Calu3 (cell line): Measurements from ENCODE around the gene PRDM12. TPM values are rescaled to one million over a fixed set of nuclear protein-coding genes. Genes with fewer than 3 reads are reported as not detected.

Experiments used
- BruUV-seq: library from RNA; stranded (reverse); fragments of 400-500 nt; replicated peaks from 2 replicates; lab custom pipeline; 2021; lab: Mats Ljungman, UMichigan
- CTCF ChIA-PET: fragments of 300-600 bp; sonication (Branson Sonifier 250); formaldehyde crosslinking; loops from one replicate; lab custom pipeline; 2022; ENCODE audit warnings: antibody characterized with exemption; lab: Charles Lee
- DNase-seq: peaks from one replicate; pipeline ENCODE4 v3.0.0; 2022
- H3K27ac Mint-ChIP-seq: one replicate; pipeline ENCODE4 v1.8.0; 2022; ENCODE audit warnings: mixed read lengths; ENCODE audit not compliant: unreplicated experiment
- H3K27me3 Mint-ChIP-seq: one replicate; pipeline ENCODE4 v1.8.0; 2022; ENCODE audit warnings: mixed read lengths; ENCODE audit not compliant: unreplicated experiment
- H3K36me3 Mint-ChIP-seq: one replicate; pipeline ENCODE4 v1.8.0; 2022; ENCODE audit warnings: mild to moderate bottlenecking, moderate library complexity, mixed read lengths; ENCODE audit not compliant: insufficient read depth, unreplicated experiment
- H3K4me1 Mint-ChIP-seq: one replicate; pipeline ENCODE4 v1.8.0; 2022; ENCODE audit warnings: mild to moderate bottlenecking, low read depth, mixed read lengths; ENCODE audit not compliant: unreplicated experiment
- H3K4me3 Mint-ChIP-seq: one replicate; pipeline ENCODE4 v1.8.0; 2022; ENCODE audit warnings: mild to moderate bottlenecking, low read depth, moderate library complexity, mixed read lengths; ENCODE audit not compliant: unreplicated experiment
- H3K9me3 Mint-ChIP-seq: one replicate; pipeline ENCODE4 v1.8.0; 2022; ENCODE audit warnings: low read depth, mixed read lengths; ENCODE audit not compliant: unreplicated experiment
- CTCF ChIP-seq: fragments of 200-600 bp; IDR thresholded peaks from one replicate; pipeline ENCODE4 v1.8.0; 2022; ENCODE audit warnings: antibody characterized with exemption; ENCODE audit not compliant: unreplicated experiment
- intact Hi-C: fragments of 100-400 bp; cut with micrococcal nuclease; formaldehyde crosslinking; loops from one replicate; pipeline ENCODE4 v1.10.0; 2022; ENCODE audit not compliant: unreplicated experiment
- total RNA-seq: library from RNA; stranded (reverse); gene quantifications from 2 replicates; pipeline ENCODE4 v1.2.3, GENCODE V29; 2022

PRDM12 gene
- total RNA-seq, 1 experiment from 2014 or later: not detected

GRCh38 chr9:130715270-130715669 lies 50.9 kb downstream of the PRDM12 start:
- Mint-ChIP-seq H3K9me3 (no peaks in the 10 kb centered on the region), H3K27ac (no peak overlapping the region), H3K36me3 (peaks cover 32% of the 10 kb centered on the region), H3K4me1 (no peaks in the 10 kb centered on the region), H3K4me3 (peak overlapping the region; percentile 90), H3K27me3 (peaks cover 12% of the 10 kb centered on the region)
- DNase-seq: no peak
- intact Hi-C loops: no loop called here
- no TSS peak for BruUV-seq
- CTCF ChIA-PET: interaction anchor here (1.0 to 2.4 kb wide), 3 partner anchors 8 to 151 kb away, joined by 3 to 6 read pairs (median 3); no protein-coding TSS in a partner anchor
- TF ChIP-seq CTCF: no peak

GRCh38 chr9:130718562-130718961 lies 54.2 kb downstream of the PRDM12 start:
- intact Hi-C loops: no loop called here
- Mint-ChIP-seq H3K27me3 (no peaks in the 10 kb centered on the region), H3K4me1 (no peaks in the 10 kb centered on the region), H3K9me3 (no peaks in the 10 kb centered on the region), H3K4me3 (no peak overlapping the region), H3K36me3 (peaks cover 12% of the 10 kb centered on the region), H3K27ac (no peak overlapping the region)
- no TSS peak for BruUV-seq
- no peak for DNase-seq
- CTCF ChIA-PET: no interaction called here
- no peak for TF ChIP-seq CTCF

GRCh38 chr9:130720762-130721161 lies 56.4 kb downstream of the PRDM12 start:
- intact Hi-C loops: no loop called here
- CTCF ChIA-PET: no interaction called here

GRCh38 chr9:130728721-130729120 lies 64.3 kb downstream of the PRDM12 start:
- Mint-ChIP-seq H3K4me3 (peak overlapping the region; percentile 43), H3K27ac (peak overlapping the region; percentile 72), H3K27me3 (no peaks in the 10 kb centered on the region), H3K9me3 (no peaks in the 10 kb centered on the region), H3K4me1 (peaks cover 34% of the 10 kb centered on the region), H3K36me3 (peaks cover 8% of the 10 kb centered on the region)
- intact Hi-C loops: no loop called here
- BruUV-seq: no TSS peak
- no peak for DNase-seq
- CTCF ChIA-PET: interaction anchor here (0.6 to 0.7 kb wide), 5 partner anchors 17 to 200 kb away, joined by 3 to 5 read pairs (median 4); no protein-coding TSS in a partner anchor
- TF ChIP-seq CTCF: no peak

More at GRCh38 chr9:130720762-130721161, 56.4 kb downstream of the PRDM12 start:
- BruUV-seq: no TSS peak
- no peak for TF ChIP-seq CTCF
- Mint-ChIP-seq H3K4me1 (no peaks in the 10 kb centered on the region), H3K27ac (no peak overlapping the region), H3K27me3 (no peaks in the 10 kb centered on the region), H3K4me3 (no peak overlapping the region), H3K9me3 (no peaks in the 10 kb centered on the region), H3K36me3 (no peaks in the 10 kb centered on the region)
- no peak for DNase-seq
